MM.1S (cell line): ENCODE measurements around the gene C2CD2.

Experiments
- DNase-seq: peaks from one replicate; pipeline ENCODE4 v3.0.0-alpha.2; 2015
- H2AFZ ChIP-seq: fragments of 300-600 bp; sonication (generic); 2 replicates; pipeline ENCODE4 v1.6.0; 2016; ENCODE audit warnings: antibody characterized with exemption, low read length
- H3F3A ChIP-seq: fragments of 300-600 bp; sonication (generic); 2 replicates; pipeline ENCODE4 v1.6.1; 2016; ENCODE audit warnings: mild to moderate bottlenecking, antibody characterized with exemption, low read length, moderate library complexity, mixed read lengths; ENCODE audit not compliant: insufficient read depth
- H3K27ac ChIP-seq: fragments of 300-600 bp; sonication (generic); 2 replicates; pipeline ENCODE4 v1.5.1; 2016; ENCODE audit warnings: mild to moderate bottlenecking, low read length
- H3K27me3 ChIP-seq: fragments of 300-600 bp; sonication (generic); replicated peaks from 2 replicates; pipeline ENCODE4 v1.6.0; 2016; ENCODE audit warnings: low read length; ENCODE audit not compliant: insufficient read depth
- H3K36me3 ChIP-seq: fragments of 300-600 bp; sonication (generic); replicated peaks from 2 replicates; pipeline ENCODE4 v1.6.1; 2016; ENCODE audit warnings: mild to moderate bottlenecking, low read length, mixed read lengths; ENCODE audit not compliant: insufficient read depth
- H3K4me1 ChIP-seq: fragments of 300-600 bp; sonication (generic); 2 replicates; pipeline ENCODE4 v1.6.1; 2016; ENCODE audit warnings: low read length, mixed read lengths
- H3K4me2 ChIP-seq: fragments of 300-600 bp; sonication (generic); 2 replicates; pipeline ENCODE4 v1.6.0; 2016; ENCODE audit warnings: low read depth, low read length
- H3K4me3 ChIP-seq: fragments of 300-600 bp; sonication (generic); 2 replicates; pipeline ENCODE4 v1.5.1; 2016; ENCODE audit warnings: low read length, mixed read lengths
- H3K79me2 ChIP-seq: fragments of 300-600 bp; sonication (generic); 2 replicates; pipeline ENCODE4 v1.6.1; 2016; ENCODE audit warnings: mixed run types, low read length, mixed read lengths
- H3K9ac ChIP-seq: fragments of 300-600 bp; sonication (generic); 2 replicates; pipeline ENCODE4 v1.6.1; 2016; ENCODE audit warnings: low read length, mixed read lengths
- H3K9me2 ChIP-seq: fragments of 300-600 bp; sonication (generic); replicated peaks from 2 replicates; pipeline ENCODE4 v1.6.1; 2016; ENCODE audit warnings: mild to moderate bottlenecking, low read length, mixed read lengths; ENCODE audit not compliant: insufficient read depth
- H3K9me3 ChIP-seq: fragments of 300-600 bp; sonication (generic); replicated peaks from 2 replicates; pipeline ENCODE4 v1.6.1; 2016; ENCODE audit warnings: mild to moderate bottlenecking, low read length, mixed read lengths; ENCODE audit not compliant: insufficient read depth
- H4K20me1 ChIP-seq: fragments of 300-600 bp; sonication (generic); 2 replicates; pipeline ENCODE4 v1.6.1; 2016; ENCODE audit warnings: mild to moderate bottlenecking, low read length, moderate library complexity, mixed read lengths; ENCODE audit not compliant: insufficient read depth
- EZH2 ChIP-seq: fragments of 300-600 bp; sonication (generic); optimal IDR thresholded peaks from 2 replicates; pipeline ENCODE3; 2017; ENCODE audit warnings: low read depth, mild to moderate bottlenecking, antibody characterized with exemption, low read length, mixed read lengths
- EZH2phosphoT487 ChIP-seq: fragments of 300-600 bp; sonication (generic); IDR thresholded peaks from 2 replicates; pipeline ENCODE4 v1.6.1; 2018; ENCODE audit warnings: antibody characterized with exemption, low read length
- TF ChIP-seq, protein P1 (sequence below): fragments of 300-600 bp; sonication (generic); IDR thresholded peaks from 2 replicates; pipeline ENCODE4 v1.5.1; 2016; ENCODE audit warnings: antibody characterized with exemption, low read length, mixed read lengths

Gene C2CD2

DNA sequence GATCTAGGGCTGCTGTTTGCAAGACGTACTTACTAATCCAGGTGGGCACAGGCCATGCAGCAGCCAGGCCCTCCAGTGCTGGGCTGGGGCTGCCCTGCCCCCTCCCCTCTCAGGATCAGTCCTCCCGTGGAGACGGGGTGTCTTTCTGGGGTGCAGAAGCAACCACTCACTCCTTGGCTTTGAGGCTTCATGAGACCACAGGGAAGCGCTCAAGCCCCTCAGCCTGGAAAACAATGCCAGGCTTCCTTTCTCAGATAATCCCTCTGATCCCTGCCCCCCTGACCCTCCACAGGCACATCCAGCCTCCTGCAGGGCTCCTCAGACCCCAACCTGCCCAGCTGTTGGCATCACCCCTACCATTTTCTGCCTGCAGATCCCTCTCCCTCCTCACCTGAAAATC, 13.9 kb upstream of the C2CD2 start:
- Histone ChIP-seq H3K4me1 (no peaks in the 10 kb centered on the region), H3K27ac (no peak overlapping the region), H3K36me3 (no peaks in the 10 kb centered on the region), H3F3A (no peaks in the 10 kb centered on the region), H2AFZ (no peak overlapping the region), H3K9me3 (no peaks in the 10 kb centered on the region), H3K27me3 (peaks cover 24% of the 10 kb centered on the region), H3K4me2 (no peak overlapping the region), H3K79me2 (no peaks in the 10 kb centered on the region), H3K9me2 (no peaks in the 10 kb centered on the region), H4K20me1 (no peaks in the 10 kb centered on the region), H3K9ac (no peak overlapping the region), H3K4me3 (no peak overlapping the region)
- no peak for TF ChIP-seq EZH2
- TF ChIP-seq, protein P1, sequence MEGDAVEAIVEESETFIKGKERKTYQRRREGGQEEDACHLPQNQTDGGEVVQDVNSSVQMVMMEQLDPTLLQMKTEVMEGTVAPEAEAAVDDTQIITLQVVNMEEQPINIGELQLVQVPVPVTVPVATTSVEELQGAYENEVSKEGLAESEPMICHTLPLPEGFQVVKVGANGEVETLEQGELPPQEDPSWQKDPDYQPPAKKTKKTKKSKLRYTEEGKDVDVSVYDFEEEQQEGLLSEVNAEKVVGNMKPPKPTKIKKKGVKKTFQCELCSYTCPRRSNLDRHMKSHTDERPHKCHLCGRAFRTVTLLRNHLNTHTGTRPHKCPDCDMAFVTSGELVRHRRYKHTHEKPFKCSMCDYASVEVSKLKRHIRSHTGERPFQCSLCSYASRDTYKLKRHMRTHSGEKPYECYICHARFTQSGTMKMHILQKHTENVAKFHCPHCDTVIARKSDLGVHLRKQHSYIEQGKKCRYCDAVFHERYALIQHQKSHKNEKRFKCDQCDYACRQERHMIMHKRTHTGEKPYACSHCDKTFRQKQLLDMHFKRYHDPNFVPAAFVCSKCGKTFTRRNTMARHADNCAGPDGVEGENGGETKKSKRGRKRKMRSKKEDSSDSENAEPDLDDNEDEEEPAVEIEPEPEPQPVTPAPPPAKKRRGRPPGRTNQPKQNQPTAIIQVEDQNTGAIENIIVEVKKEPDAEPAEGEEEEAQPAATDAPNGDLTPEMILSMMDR = no peak
- TF ChIP-seq EZH2phosphoT487 = no peak
- no peak for DNase-seq

DNA sequence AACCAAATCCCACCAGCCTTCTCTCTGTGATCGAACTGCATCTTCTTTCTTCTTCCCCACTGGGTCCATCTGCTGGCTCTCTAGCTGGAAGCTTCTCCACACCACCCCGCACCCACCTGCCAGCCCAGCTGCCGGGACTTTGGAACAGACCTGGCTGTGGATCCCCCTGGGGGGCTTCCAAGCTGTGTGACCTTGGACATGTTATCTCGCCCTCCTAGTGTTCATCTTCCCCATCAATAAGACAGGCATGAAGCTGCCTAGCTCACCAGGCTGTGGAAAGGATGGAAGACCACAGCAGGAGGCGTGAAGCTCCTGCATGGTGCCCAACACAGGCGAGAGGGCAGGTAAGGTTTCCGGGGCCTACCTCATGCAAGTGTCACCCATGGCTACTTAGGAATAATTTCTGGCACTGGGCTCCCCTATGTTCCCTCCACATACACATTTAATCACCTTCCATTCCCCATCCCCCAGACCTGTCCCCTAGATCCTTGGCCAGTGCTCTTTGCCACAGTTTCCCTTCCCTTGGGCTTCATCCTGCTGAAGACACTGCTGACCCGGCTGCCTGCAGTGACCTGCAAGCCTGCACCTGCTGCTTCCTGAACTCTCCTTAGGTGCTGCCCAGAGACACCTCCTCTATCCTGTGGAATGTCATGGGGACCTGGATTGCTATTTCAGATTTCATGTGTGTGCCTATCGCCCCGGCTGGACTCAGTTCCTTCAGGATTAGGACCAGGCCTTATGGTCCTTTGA, 13.2 kb upstream of the C2CD2 start:
- H4K20me1 ChIP-seq = no peaks in the 10 kb centered on the region
- DNase-seq = no peak
- H3K9me3 ChIP-seq = no peaks in the 10 kb centered on the region
- peaks cover 30% of the 10 kb centered on the region for H3K27me3 ChIP-seq
- H3K4me1 ChIP-seq = no peaks in the 10 kb centered on the region
- H3F3A ChIP-seq = no peaks in the 10 kb centered on the region
- H3K9ac ChIP-seq = no peak overlapping the region
- no peaks in the 10 kb centered on the region for H3K36me3 ChIP-seq
- no peak overlapping the region for H3K4me2 ChIP-seq
- TF ChIP-seq EZH2phosphoT487 = no peak
- TF ChIP-seq, protein P1 = no peak
- no peaks in the 10 kb centered on the region for H3K79me2 ChIP-seq
- H3K27ac ChIP-seq = no peak overlapping the region
- no peak overlapping the region for H2AFZ ChIP-seq
- H3K9me2 ChIP-seq = no peaks in the 10 kb centered on the region
- no peak overlapping the region for H3K4me3 ChIP-seq

DNA sequence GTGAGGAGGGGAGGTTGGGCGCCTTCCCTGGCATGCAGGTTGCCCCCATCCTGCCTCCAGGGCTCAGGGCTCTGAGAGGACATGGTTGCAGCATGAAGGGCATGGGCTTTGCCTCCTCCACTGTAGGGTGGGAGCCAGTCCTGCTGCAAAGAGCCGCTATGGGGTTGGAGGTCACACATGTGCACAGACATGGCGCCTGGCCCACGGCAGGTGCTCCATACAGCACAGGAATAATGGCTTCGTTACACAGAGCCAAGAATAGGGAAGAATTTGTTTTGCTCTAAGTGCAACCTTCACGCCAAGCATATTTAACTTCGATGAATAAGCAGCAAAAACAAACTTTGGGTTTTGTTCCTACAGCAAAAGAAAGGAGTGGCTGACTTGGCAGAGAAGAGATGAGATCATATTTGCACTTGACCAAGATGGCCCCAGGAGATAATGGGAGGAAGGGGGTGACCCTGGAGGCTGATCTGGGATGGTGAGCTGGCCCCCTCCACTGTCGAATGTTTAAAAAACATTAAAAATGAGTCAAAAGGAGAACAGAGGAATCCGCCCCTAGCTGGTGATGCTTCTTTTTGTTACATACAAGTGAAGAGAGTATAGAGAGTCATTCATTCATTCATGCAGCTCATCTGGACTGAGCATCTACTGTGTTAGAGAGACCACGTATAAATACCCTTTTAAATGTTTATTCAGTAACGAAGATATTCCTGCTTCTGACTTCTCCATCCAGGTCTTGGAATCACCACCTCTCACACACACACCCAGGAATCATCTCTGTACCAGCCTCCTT, 12.4 kb upstream of the C2CD2 start:
- no peaks in the 10 kb centered on the region for H3K9me2 ChIP-seq
- no peaks in the 10 kb centered on the region for H4K20me1 ChIP-seq
- H3K36me3 ChIP-seq = no peaks in the 10 kb centered on the region
- no peak overlapping the region for H3K9ac ChIP-seq
- no peak for DNase-seq
- no peaks in the 10 kb centered on the region for H3K9me3 ChIP-seq
- TF ChIP-seq EZH2phosphoT487 (no peak), EZH2 (no peak)
- TF ChIP-seq, protein P1 = no peak
- H2AFZ ChIP-seq = no peak overlapping the region
- no peak overlapping the region for H3K4me3 ChIP-seq
- no peaks in the 10 kb centered on the region for H3K79me2 ChIP-seq
- H3F3A ChIP-seq = no peaks in the 10 kb centered on the region
- no peaks in the 10 kb centered on the region for H3K4me1 ChIP-seq
- peaks cover 38% of the 10 kb centered on the region for H3K27me3 ChIP-seq
- H3K4me2 ChIP-seq = no peak overlapping the region
- no peak overlapping the region for H3K27ac ChIP-seq
